ENCODE results near the gene CSH1.
"Not testable (repeated sequence)": the region's sequence is repeated elsewhere in the genome, so short reads cannot be mapped to it uniquely, and the experiment has no call there.

DNA sequence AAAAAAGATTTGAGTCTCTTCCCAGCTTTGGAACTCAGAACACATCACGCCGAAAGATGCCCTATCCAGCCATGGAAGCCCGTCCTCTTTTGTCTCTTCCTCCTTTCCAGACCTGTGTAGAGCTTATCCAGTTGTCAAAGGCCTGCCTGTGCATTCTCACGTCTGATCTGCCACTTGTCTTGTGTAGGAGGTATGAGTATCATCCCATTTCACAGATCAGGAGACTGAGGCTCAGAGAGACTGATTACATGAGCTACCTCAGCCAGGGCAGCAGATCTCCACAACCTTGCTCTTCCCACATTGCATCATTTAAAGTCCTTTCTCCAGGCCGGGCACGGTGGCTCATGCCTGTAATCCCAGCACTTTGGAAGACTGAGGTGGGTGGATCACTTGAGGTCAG is 21.7 kb downstream of the CSH1 start:
- TF ChIP-seq CTCF, EP300 (IDR thresholded peaks at IDR 0.05): not testable (repeated sequence)
